ENCODE results near the gene SMIM20. TPM values are rescaled to one million over a fixed set of nuclear protein-coding genes. Genes with fewer than 3 reads are reported as not detected.

Gene SMIM20
- total RNA-seq, 1 experiment from 2014 or later = 27.0 TPM

DNA sequence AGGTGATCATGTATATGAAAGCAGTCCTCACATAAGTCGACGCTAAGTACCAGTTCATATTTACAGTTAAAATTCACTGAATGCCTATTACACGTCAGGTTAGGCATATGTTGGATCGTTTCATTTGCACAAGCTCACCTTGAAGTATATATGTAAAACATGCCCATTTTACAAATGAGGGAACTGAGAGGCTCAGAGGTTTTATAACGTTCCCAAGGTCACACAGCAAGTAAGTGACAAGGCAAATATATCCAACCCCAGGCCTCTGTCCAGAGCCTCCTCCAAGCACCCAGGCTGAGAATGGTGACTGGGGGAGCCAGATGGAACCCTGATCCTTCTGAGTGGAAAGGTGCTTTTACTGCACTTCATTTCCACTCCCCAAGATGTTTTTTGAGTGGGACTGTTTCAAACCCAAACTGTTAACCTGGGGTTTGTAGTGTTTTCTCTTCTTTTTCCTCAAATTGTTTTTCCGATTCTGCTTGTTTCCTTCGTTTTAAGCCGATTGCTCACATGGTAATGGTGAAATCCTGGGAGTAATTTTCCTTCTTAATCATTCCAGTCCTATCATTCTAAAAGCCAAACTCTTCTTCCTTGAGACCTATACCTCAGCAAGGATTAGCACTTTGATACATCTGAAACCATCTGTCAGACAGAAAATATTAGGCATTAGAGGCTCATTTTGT, 791 bp downstream of the SMIM20 start:
- no peaks in the 10 kb centered on the region for H3K9me2 ChIP-seq (replicated peaks; ENCODE audit: low read length)
- no peaks in the 10 kb centered on the region for H3K36me3 ChIP-seq (ENCODE audit: low read depth, low read length)
- H3K27me3 ChIP-seq (ENCODE audit: low read length) = no peaks in the 10 kb centered on the region
- peaks cover 12% of the 10 kb centered on the region for H3K79me2 ChIP-seq (ENCODE audit: low read length)
- peak overlapping the region; percentile 68 for H3K27ac ChIP-seq (ENCODE audit: low read length)
- peak overlapping the region; percentile 90 for H3K4me2 ChIP-seq (ENCODE audit: low read length)
- no peak for DNase-seq
- H3K4me3 ChIP-seq (ENCODE audit: low read length) = peak overlapping the region; percentile 96
- ATAC-seq = no peak
- H3K4me1 ChIP-seq (ENCODE audit: insufficient read depth, low read length) = peaks cover 8% of the 10 kb centered on the region
- ChIA-PET POLR2A (ENCODE audit: unreplicated experiment) (no interaction called here), CTCF (no interaction called here)
- H4K20me1 ChIP-seq (ENCODE audit: low read length) = no peaks in the 10 kb centered on the region
- H3K9me3 ChIP-seq (ENCODE audit: low read length) = no peaks in the 10 kb centered on the region
- peak overlapping the region; percentile 84 for H3K9ac ChIP-seq (ENCODE audit: low read length)
- H2AFZ ChIP-seq (ENCODE audit: low read length) = peak overlapping the region; percentile 99
- no TSS peak for BruUV-seq (replicated peaks)
- intact Hi-C loops (cut with micrococcal nuclease) = loop anchor here (5.0 kb wide), 1 partner anchor 48 kb away; no protein-coding TSS in a partner anchor
- no peaks in the 10 kb centered on the region for H3F3A ChIP-seq (ENCODE audit: low read length, unreplicated experiment)
- no peak for TF ChIP-seq CTCF (conservative IDR thresholded peaks at IDR 0.05; ENCODE audit: low read depth, low read length)
- no peak for TF ChIP-seq EZH2phosphoT487 (IDR thresholded peaks at IDR 0.05; ENCODE audit: borderline replicate concordance, low read length)
- no peak for TF ChIP-seq EZH2 (IDR thresholded peaks at IDR 0.05; ENCODE audit: low read length, unreplicated experiment)

- BruUV-seq (replicated peaks) = no TSS peak
- H3K9ac ChIP-seq (ENCODE audit: low read length) = no peak overlapping the region
- H3K36me3 ChIP-seq (ENCODE audit: low read depth, low read length) = no peaks in the 10 kb centered on the region
- TF ChIP-seq CTCF (conservative IDR thresholded peaks at IDR 0.05; ENCODE audit: low read depth, low read length) (no peak), EZH2 (IDR thresholded peaks at IDR 0.05; ENCODE audit: low read length, unreplicated experiment) (no peak), EZH2phosphoT487 (IDR thresholded peaks at IDR 0.05; ENCODE audit: borderline replicate concordance, low read length) (no peak)
- peaks cover 8% of the 10 kb centered on the region for H3K4me1 ChIP-seq (ENCODE audit: insufficient read depth, low read length)
- ATAC-seq = no peak
- H3K4me2 ChIP-seq (ENCODE audit: low read length) = peak overlapping the region; percentile 90
- peaks cover 12% of the 10 kb centered on the region for H3K79me2 ChIP-seq (ENCODE audit: low read length)
- no peak overlapping the region for H3K27ac ChIP-seq (ENCODE audit: low read length)
- intact Hi-C loops (cut with micrococcal nuclease) = no loop called here
- H3F3A ChIP-seq (ENCODE audit: low read length, unreplicated experiment) = no peaks in the 10 kb centered on the region
- no peaks in the 10 kb centered on the region for H3K27me3 ChIP-seq (ENCODE audit: low read length)
- no peak for DNase-seq
- no peaks in the 10 kb centered on the region for H4K20me1 ChIP-seq (ENCODE audit: low read length)
- CTCF ChIA-PET = no interaction called here
- H3K9me3 ChIP-seq (ENCODE audit: low read length) = no peaks in the 10 kb centered on the region
- no peaks in the 10 kb centered on the region for H3K9me2 ChIP-seq (replicated peaks; ENCODE audit: low read length)
- H2AFZ ChIP-seq (ENCODE audit: low read length) = no peak overlapping the region
- no peak overlapping the region; the same call in 1 of the 2 replicates for H3K4me3 ChIP-seq (ENCODE audit: low read length)
- POLR2A ChIA-PET (ENCODE audit: unreplicated experiment) = no interaction called here
Measured at GRCh38 chr4:25915353-25915705, 1.3 kb downstream of the SMIM20 start.

GRCh38 chr4:25916870-25917269, 2.9 kb downstream of the SMIM20 start:
- peaks cover 8% of the 10 kb centered on the region for H3K4me1 ChIP-seq (ENCODE audit: insufficient read depth, low read length)
- DNase-seq (no peak), ATAC-seq (no peak)
- H3K27me3 ChIP-seq (ENCODE audit: low read length) = no peaks in the 10 kb centered on the region
- no peaks in the 10 kb centered on the region for H3K9me3 ChIP-seq (ENCODE audit: low read length)
- TF ChIP-seq CTCF (conservative IDR thresholded peaks at IDR 0.05; ENCODE audit: low read depth, low read length) (no peak), EZH2 (IDR thresholded peaks at IDR 0.05; ENCODE audit: low read length, unreplicated experiment) (no peak), EZH2phosphoT487 (IDR thresholded peaks at IDR 0.05; ENCODE audit: borderline replicate concordance, low read length) (no peak)
- no peaks in the 10 kb centered on the region for H3F3A ChIP-seq (ENCODE audit: low read length, unreplicated experiment)
- BruUV-seq (replicated peaks) = no TSS peak
- ChIA-PET CTCF (no interaction called here), POLR2A (ENCODE audit: unreplicated experiment) (no interaction called here)
- no peaks in the 10 kb centered on the region for H3K36me3 ChIP-seq (ENCODE audit: low read depth, low read length)
- no peak overlapping the region for H3K9ac ChIP-seq (ENCODE audit: low read length)
- no peak overlapping the region for H2AFZ ChIP-seq (ENCODE audit: low read length)
- intact Hi-C loops (cut with micrococcal nuclease) = no loop called here
- no peak overlapping the region for H3K27ac ChIP-seq (ENCODE audit: low read length)
- H3K4me2 ChIP-seq (ENCODE audit: low read length) = no peak overlapping the region
- no peaks in the 10 kb centered on the region for H3K9me2 ChIP-seq (replicated peaks; ENCODE audit: low read length)
- H4K20me1 ChIP-seq (ENCODE audit: low read length) = no peaks in the 10 kb centered on the region
- no peak overlapping the region for H3K4me3 ChIP-seq (ENCODE audit: low read length)
- peaks cover 12% of the 10 kb centered on the region for H3K79me2 ChIP-seq (ENCODE audit: low read length)
